Erythroblast (primary cell): ENCODE results near the gene SERPINA12.

Source experiments
- DNase-seq, 2 experiments: peaks; one replicate each; lab custom pipeline; 2025; lab: John Stamatoyannopoulos, UW
- GATA1 ChIP-seq: IDR thresholded peaks from 2 replicates; pipeline ENCODE4 v1.6.1; 2011; ENCODE audit warnings: low read depth, mild to moderate bottlenecking, control low read depth, low read length, moderate library complexity
- POLR2A ChIP-seq: IDR thresholded peaks from 2 replicates; pipeline ENCODE4 v1.6.1; 2011; ENCODE audit warnings: mild to moderate bottlenecking, low read length

SERPINA12 gene

GRCh38 chr14:94542111-94542810, 33.0 kb upstream of the SERPINA12 start:
- DNase-seq = no peak
- no peak for TF ChIP-seq POLR2A
- no peak for TF ChIP-seq GATA1

GRCh38 chr14:94541234-94541975, 32.1 kb upstream of the SERPINA12 start:
- TF ChIP-seq GATA1 (no peak), POLR2A (no peak)
- no peak for DNase-seq

GRCh38 chr14:94540031-94540794, 30.9 kb upstream of the SERPINA12 start:
- TF ChIP-seq GATA1 (no peak), POLR2A (no peak)
- DNase-seq = no peak

- no peak for TF ChIP-seq GATA1
- TF ChIP-seq POLR2A = no peak
- no peak for DNase-seq
Measured at GRCh38 chr14:94539181-94539580, 29.9 kb upstream of the SERPINA12 start.

GRCh38 chr14:94538070-94538740, 28.9 kb upstream of the SERPINA12 start:
- no peak for TF ChIP-seq POLR2A
- no peak for TF ChIP-seq GATA1
- DNase-seq = no peak

DNA sequence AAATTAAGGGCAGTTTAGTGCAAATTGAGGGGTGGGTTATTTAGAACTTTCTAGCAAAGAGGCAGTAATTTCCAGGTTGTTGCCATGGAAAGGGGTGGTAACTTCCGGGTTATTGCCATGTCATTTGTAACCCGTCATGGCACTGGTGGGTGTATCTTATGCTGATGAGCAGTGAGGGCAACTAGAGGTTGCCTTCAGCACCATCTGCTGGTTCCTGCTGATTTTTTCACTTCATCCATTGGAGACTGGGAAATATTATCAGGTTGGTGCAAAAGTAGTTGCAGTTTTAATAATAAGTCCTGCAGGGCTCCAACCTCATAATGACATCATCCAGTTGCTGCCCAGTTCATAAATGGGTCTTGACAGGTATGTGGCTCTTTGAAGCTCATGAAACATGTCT, 27.6 kb upstream of the SERPINA12 start:
- TF ChIP-seq POLR2A (no peak), GATA1 (no peak)
- no peak for DNase-seq

- no peak for DNase-seq
Measured at GRCh38 chr14:94535506-94535905, 26.2 kb upstream of the SERPINA12 start.

GRCh38 chr14:94532447-94532846, 23.2 kb upstream of the SERPINA12 start:
- TF ChIP-seq GATA1 = no peak
- no peak for TF ChIP-seq POLR2A
- no peak for DNase-seq

More at GRCh38 chr14:94535506-94535905, 26.2 kb upstream of the SERPINA12 start:
- TF ChIP-seq POLR2A = no peak
- no peak for TF ChIP-seq GATA1

GRCh38 chr14:94531187-94531586, 21.9 kb upstream of the SERPINA12 start:
- TF ChIP-seq GATA1 = no peak
- no peak for DNase-seq

DNA sequence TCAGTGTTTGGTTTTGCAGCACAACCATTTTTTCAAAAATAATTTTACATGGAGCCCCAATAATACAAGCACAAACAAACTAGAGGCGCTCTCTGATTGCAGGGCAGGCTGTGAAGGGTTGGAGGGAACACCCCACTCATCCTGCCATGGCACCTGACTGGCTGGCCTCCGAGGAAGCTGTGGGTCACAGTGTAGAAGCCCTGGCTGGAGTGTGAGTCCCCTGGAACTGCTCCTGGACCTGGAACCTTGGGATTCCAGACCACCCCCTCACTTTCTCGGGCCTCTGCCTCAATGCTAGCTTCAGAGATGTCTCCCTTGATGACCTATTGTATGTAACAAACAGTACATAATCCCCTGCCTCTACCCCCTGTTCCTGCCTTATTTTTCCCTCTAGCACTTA, 14.8 kb upstream of the SERPINA12 start:
- TF ChIP-seq POLR2A (no peak), GATA1 (no peak)
- no peak for DNase-seq

DNA sequence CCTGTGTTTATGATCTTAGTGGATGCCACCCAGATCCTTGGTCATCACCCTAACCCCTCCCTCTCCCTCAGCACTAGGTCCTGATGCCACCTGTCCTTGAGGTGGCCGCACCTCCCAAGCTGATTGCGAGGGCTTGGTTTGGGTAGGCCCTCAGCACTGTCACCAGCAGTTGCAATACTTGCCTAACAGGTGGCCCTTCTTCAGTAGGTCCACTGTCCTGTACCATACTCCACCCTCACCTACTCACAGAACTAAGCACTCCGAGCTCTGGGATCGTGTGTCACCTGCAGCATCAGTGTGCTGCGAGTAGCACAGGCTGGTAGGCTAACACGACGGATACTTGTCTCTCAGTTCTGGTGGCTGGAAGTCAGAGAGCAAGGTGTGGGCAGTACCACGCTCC, 14.0 kb upstream of the SERPINA12 start:
- DNase-seq = no peak
- TF ChIP-seq POLR2A = no peak
- TF ChIP-seq GATA1 = no peak

DNA sequence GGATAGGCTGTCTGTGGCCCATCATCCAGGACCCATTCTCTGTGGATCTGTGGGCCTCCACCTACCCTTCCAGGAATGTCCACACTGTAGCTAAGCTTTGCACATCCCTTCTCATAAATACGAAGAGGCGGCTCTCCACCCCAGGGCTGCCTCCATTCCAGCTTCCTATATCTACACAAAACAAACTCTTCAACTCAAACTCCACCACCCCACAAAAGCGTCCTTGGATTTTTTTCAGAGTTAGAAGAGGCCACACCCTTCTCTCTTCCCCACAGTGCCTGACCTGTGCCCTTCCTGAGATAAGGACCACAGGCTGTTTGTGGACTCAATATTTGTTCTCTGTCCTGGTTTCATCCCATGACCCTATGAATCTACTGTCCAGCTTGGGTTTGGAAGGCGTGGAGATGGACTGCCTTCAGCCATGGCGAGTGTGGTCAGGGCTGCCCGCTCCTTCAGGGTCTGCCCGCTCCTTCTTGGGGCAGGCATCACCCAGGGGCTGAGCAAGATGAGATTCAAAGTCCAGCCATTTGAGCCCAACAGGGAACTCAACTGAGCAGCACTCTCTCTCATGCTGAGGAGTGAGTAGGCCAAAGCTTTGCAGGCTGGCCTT, 13.0 kb upstream of the SERPINA12 start:
- TF ChIP-seq GATA1 = no peak
- no peak for TF ChIP-seq POLR2A
- DNase-seq = no peak

- no peak for DNase-seq
- TF ChIP-seq POLR2A (no peak), GATA1 (no peak)
Measured at GRCh38 chr14:94521375-94522114, 12.3 kb upstream of the SERPINA12 start.
